ENCODE data around the gene CPNE7. TPM values are rescaled to one million over a fixed set of nuclear protein-coding genes. Genes with fewer than 3 reads are reported as not detected.

Gene CPNE7
- total and polyA plus RNA-seq, 10 of the 15 experiments (the other 5 are each of a cell fraction or from before 2014, with no cell fraction given): 0.29 to 46.9 (median 17.5) TPM

- no peak for TF ChIP-seq PRDM15 (CRISPR knock-in tag; IDR thresholded peaks at IDR 0.05)
- no peak for TF ChIP-seq KAT2A (conservative IDR thresholded peaks at IDR 0.05; ENCODE audit: control insufficient read depth, low read depth, low read length)
- TF ChIP-seq KDM1A (IDR thresholded peaks at IDR 0.05; ENCODE audit: borderline replicate concordance): no peak
- TF ChIP-seq BACH1 (IDR thresholded peaks at IDR 0.05; ENCODE audit: borderline replicate concordance): peak; percentile 33; the same call in 1 of the 2 replicates
- TF ChIP-seq NFIC (IDR thresholded peaks at IDR 0.05; ENCODE audit: low read depth, low read length): no peak
- no peak for TF ChIP-seq PAX5 (IDR thresholded peaks at IDR 0.05; ENCODE audit: borderline replicate concordance, low read depth, low read length)
- peak; percentile 66 for TF ChIP-seq USF2 (IDR thresholded peaks at IDR 0.05; ENCODE audit: borderline replicate concordance, low read depth, low read length)
- TF ChIP-seq CTCF (IDR thresholded peaks at IDR 0.05 in 2 of 3, conservative IDR thresholded peaks at IDR 0.05 in 1 of 3; ENCODE audit: control insufficient read depth in 2 of 3, extremely low read depth in 1 of 3, insufficient read depth in 1 of 3, low read depth in 3 of 3, low read length in 3 of 3): peak; percentile 56 to 75 (median 63)
- TF ChIP-seq SMAD1 (IDR thresholded peaks at IDR 0.05; ENCODE audit: low read depth, partially characterized antibody): no peak
- TF ChIP-seq MAX (IDR thresholded peaks at IDR 0.05; ENCODE audit: low read depth, low read length): peak; percentile 24; the same call in 1 of the 2 replicates
- peak in 1 of 2 experiments; percentile 46; a peak in 2 of 4 replicates for TF ChIP-seq IKZF2 (IDR thresholded peaks at IDR 0.05)
- peak; percentile 90 for TF ChIP-seq SMARCA5 (IDR thresholded peaks at IDR 0.05)
- 0 out of 2 replicates have a peak, but pooled peaks have one; percentile 36 for TF ChIP-seq DPF2 (IDR thresholded peaks at IDR 0.05)
- TF ChIP-seq IRF3 (IDR thresholded peaks at IDR 0.05): no peak
- no peak for TF ChIP-seq NRF1 (conservative IDR thresholded peaks at IDR 0.05; ENCODE audit: low read depth, low read length)
- no peak for TF ChIP-seq WRNIP1 (IDR thresholded peaks at IDR 0.05; ENCODE audit: borderline replicate concordance, low read depth, low read length)
- TF ChIP-seq ZBTB4 (CRISPR knock-in tag; IDR thresholded peaks at IDR 0.05): no peak
Measured at GRCh38 chr16:89565506-89566372, 9.8 kb upstream of the CPNE7 start (continued).

Measured in GM12878 (cell line).